Body of pancreas (tissue), 4 donors: ENCODE measurements around the gene RNF32. TPM values are rescaled to one million over a fixed set of nuclear protein-coding genes. Genes with fewer than 3 reads are reported as not detected.

Source experiments
- ATAC-seq: fragments of 150-250 bp; one replicate; pipeline ENCODE4 v1.9.1; 2016
- DNase-seq, 4 donors: peaks; one replicate each; pipeline ENCODE4 v3.0.0-alpha.2; 2019
- H3K27ac ChIP-seq, 4 donors: fragments of 200-600 bp; sonication (generic); 1 replicate in 3 of 4; 2 replicates in 1 of 4; pipeline versions ENCODE4 v1.5.1 to v1.6.1; 2016 to 2019; ENCODE audit warnings: mild to moderate bottlenecking in 1 of 4, mixed read lengths in 1 of 4, moderate library complexity in 1 of 4
- H3K27me3 ChIP-seq, 2 donors: fragments of 200-600 bp; sonication (generic); one replicate each; pipeline ENCODE4 v1.6.0; 2016; ENCODE audit warnings: mild to moderate bottlenecking in 1 of 2
- H3K36me3 ChIP-seq, 2 donors: fragments of 200-600 bp; sonication (generic); replicated peaks in 1 of 2; 2 replicates each; pipeline ENCODE4 v1.5.1; 2016; ENCODE audit warnings: low read depth in 2 of 2; ENCODE audit not compliant: insufficient read depth in 1 of 2
- H3K4me1 ChIP-seq: fragments of 200-600 bp; sonication (generic); one replicate; pipeline ENCODE4 v1.6.0; 2016
- H3K4me3 ChIP-seq, 2 donors: fragments of 200-600 bp; sonication (generic); 1 replicate in 1 of 2; 2 replicates in 1 of 2; pipeline ENCODE4 v1.5.1; 2016 to 2019
- H3K9me3 ChIP-seq, 3 donors: fragments of 200-600 bp; sonication (generic); 1 replicate in 2 of 3; 2 replicates in 1 of 3; pipeline ENCODE4 v1.5.1; 2016
- CTCF ChIP-seq, 7 experiments: fragments of 450-650 bp in 4 of 7; fragments of 200-600 bp in 3 of 7; sonication (generic) in 3 of 7; IDR thresholded peaks; one replicate each; pipeline ENCODE4 v1.5.1; 2016 to 2019; ENCODE audit warnings: antibody characterized with exemption in 7 of 7
- POLR2A ChIP-seq, 3 donors: fragments of 450-650 bp; IDR thresholded peaks; one replicate each; pipeline ENCODE4 v1.6.1; 2016; ENCODE audit warnings: antibody characterized with exemption in 3 of 3, mild to moderate bottlenecking in 2 of 3
- WGBS, 2 donors: methylation state at CpG; one replicate each; pipeline ENCODE4 v1.1.5; 2017; 5-methylcytosine and 5-hydroxymethylcytosine counted together
- intact Hi-C: fragments of 100-400 bp; cut with DNase I; formaldehyde crosslinking; loops from one replicate; pipeline ENCODE4 v1.15.1; 2023
- total RNA-seq, 2 donors: library from RNA; depleted of rRNA; stranded (reverse); fragments of >200 nt; gene quantifications; one replicate each; pipeline ENCODE4 v1.1.0, GENCODE V29; 2016

The RNF32 gene
- total RNA-seq, 2 donors from 2014 or later: 0.26 to 0.99 TPM

- WGBS, 2 donors: 94 to 95% methylated on average over 7 of the region's 7 CpGs
- no peaks in the 10 kb centered on the region for H3K36me3 ChIP-seq
- no peaks in the 10 kb centered on the region for H3K4me1 ChIP-seq
- TF ChIP-seq CTCF (IDR thresholded peaks at IDR 0.05) (no peak), POLR2A (IDR thresholded peaks at IDR 0.05) (no peak)
- H3K27ac ChIP-seq: no peak overlapping the region
- no peaks in the 10 kb centered on the region for H3K9me3 ChIP-seq
- intact Hi-C loops: no loop called here
- H3K27me3 ChIP-seq: no peaks in the 10 kb centered on the region
- DNase-seq (no peak), ATAC-seq (no peak)
- H3K4me3 ChIP-seq: no peak overlapping the region
Observed at GRCh38 chr7:156626220-156626895, 14.2 kb upstream of the RNF32 start.

GRCh38 chr7:156628562-156628961 is 12.0 kb upstream of the RNF32 start:
- TF ChIP-seq CTCF (IDR thresholded peaks at IDR 0.05) (no peak), POLR2A (IDR thresholded peaks at IDR 0.05) (no peak)
- Histone ChIP-seq H3K4me1 (no peaks in the 10 kb centered on the region), H3K27me3 (no peaks in the 10 kb centered on the region), H3K9me3 (peaks cover 0 to 3% (median 0%) of the 10 kb centered on the region in 3 donors), H3K4me3 (no peak overlapping the region), H3K36me3 (no peaks in the 10 kb centered on the region), H3K27ac (no peak overlapping the region)
- intact Hi-C loops: no loop called here
- ATAC-seq: no peak
- DNase-seq: no peak

- Histone ChIP-seq H3K36me3 (no peaks in the 10 kb centered on the region), H3K4me1 (no peaks in the 10 kb centered on the region), H3K27me3 (no peaks in the 10 kb centered on the region), H3K9me3 (peaks cover 0 to 3% (median 0%) of the 10 kb centered on the region in 3 donors), H3K4me3 (no peak overlapping the region), H3K27ac (no peak overlapping the region)
- DNase-seq: no peak
- WGBS, 2 donors: 76 to 90% methylated on average over 2 of the region's 2 CpGs
- intact Hi-C loops: no loop called here
- ATAC-seq: no peak
- no peak for TF ChIP-seq POLR2A (IDR thresholded peaks at IDR 0.05)
- TF ChIP-seq CTCF (IDR thresholded peaks at IDR 0.05): no peak
Observed at GRCh38 chr7:156629873-156630272, 10.7 kb upstream of the RNF32 start.

- Histone ChIP-seq H3K27me3 (no peaks in the 10 kb centered on the region), H3K4me3 (no peak overlapping the region), H3K4me1 (no peaks in the 10 kb centered on the region), H3K36me3 (no peaks in the 10 kb centered on the region), H3K9me3 (peaks cover 0 to 3% (median 0%) of the 10 kb centered on the region in 3 donors), H3K27ac (no peak overlapping the region)
- intact Hi-C loops: no loop called here
- no peak for DNase-seq
- no peak for ATAC-seq
- TF ChIP-seq CTCF (IDR thresholded peaks at IDR 0.05) (no peak), POLR2A (IDR thresholded peaks at IDR 0.05) (no peak)
- 66 to 72% methylated on average over 3 of the region's 3 CpGs for WGBS, 2 donors
Observed at GRCh38 chr7:156634117-156634516, 6.5 kb upstream of the RNF32 start.
